Measurements from ENCODE around the gene LAD1. TPM values are rescaled to one million over a fixed set of nuclear protein-coding genes. Genes with fewer than 3 reads are reported as not detected.

The LAD1 gene
- total and polyA plus RNA-seq, 2 experiments from 2014 or later: 63.5 to 64.2 TPM

- no peaks in the 10 kb centered on the region for H3K27me3 ChIP-seq
- no peak overlapping the region for H3K4me2 ChIP-seq
- no peaks in the 10 kb centered on the region for H4K20me1 ChIP-seq (ENCODE audit: insufficient read depth, poor library complexity, severe bottlenecking)
- no peak for DNase-seq (ENCODE audit: low spot score)
- no peak overlapping the region for H2AFZ ChIP-seq
- no peaks in the 10 kb centered on the region for H3K79me2 ChIP-seq
- TF ChIP-seq EZH2phosphoT487 (IDR thresholded peaks at IDR 0.05; ENCODE audit: low read depth, severe bottlenecking, unreplicated experiment) (no peak), CTCF (IDR thresholded peaks at IDR 0.05; ENCODE audit: poor library complexity) (no peak), EZH2 (IDR thresholded peaks at IDR 0.05; ENCODE audit: borderline replicate concordance) (no peak)
- 89% methylated on average over 2 of the region's 2 CpGs for WGBS (ENCODE audit: low lambda C conversion rate, missing lambda C conversion rate)
- no peak overlapping the region for H3K4me3 ChIP-seq
- H3K4me1 ChIP-seq (ENCODE audit: insufficient read depth): peaks cover 3% of the 10 kb centered on the region
- no peaks in the 10 kb centered on the region for H3K9me2 ChIP-seq (replicated peaks; ENCODE audit: insufficient read depth)
- H3K9me3 ChIP-seq (ENCODE audit: low read depth): no peaks in the 10 kb centered on the region
- H3K27ac ChIP-seq: no peak overlapping the region
- H3K36me3 ChIP-seq (replicated peaks; ENCODE audit: insufficient read depth, low read depth): no peaks in the 10 kb centered on the region
Observed at GRCh38 chr1:201424146-201424545, 25.0 kb upstream of the LAD1 start.

GRCh38 chr1:201423655-201424054, 24.5 kb upstream of the LAD1 start:
- Histone ChIP-seq H3K4me2 (no peak overlapping the region), H3K36me3 (replicated peaks; ENCODE audit: insufficient read depth, low read depth) (no peaks in the 10 kb centered on the region), H3K27me3 (no peaks in the 10 kb centered on the region), H4K20me1 (ENCODE audit: insufficient read depth, poor library complexity, severe bottlenecking) (no peaks in the 10 kb centered on the region), H2AFZ (no peak overlapping the region), H3K79me2 (no peaks in the 10 kb centered on the region), H3K4me1 (ENCODE audit: insufficient read depth) (peaks cover 3% of the 10 kb centered on the region), H3K27ac (no peak overlapping the region), H3K9me2 (replicated peaks; ENCODE audit: insufficient read depth) (no peaks in the 10 kb centered on the region), H3K9me3 (ENCODE audit: low read depth) (no peaks in the 10 kb centered on the region), H3K4me3 (no peak overlapping the region)
- no peak for TF ChIP-seq EZH2 (IDR thresholded peaks at IDR 0.05; ENCODE audit: borderline replicate concordance)
- TF ChIP-seq EZH2phosphoT487 (IDR thresholded peaks at IDR 0.05; ENCODE audit: low read depth, severe bottlenecking, unreplicated experiment): no peak
- no peak for TF ChIP-seq CTCF (IDR thresholded peaks at IDR 0.05; ENCODE audit: poor library complexity)
- WGBS (ENCODE audit: low lambda C conversion rate, missing lambda C conversion rate): 92% methylated on average over 6 of the region's 6 CpGs
- no peak for DNase-seq (ENCODE audit: low spot score)

GRCh38 chr1:201422436-201423030, 23.4 kb upstream of the LAD1 start:
- H3K27me3 ChIP-seq: no peaks in the 10 kb centered on the region
- no peak for DNase-seq (ENCODE audit: low spot score)
- H2AFZ ChIP-seq: no peak overlapping the region
- H3K4me3 ChIP-seq: no peak overlapping the region
- no peaks in the 10 kb centered on the region for H3K36me3 ChIP-seq (replicated peaks; ENCODE audit: insufficient read depth, low read depth)
- no peaks in the 10 kb centered on the region for H3K9me3 ChIP-seq (ENCODE audit: low read depth)
- H3K4me1 ChIP-seq (ENCODE audit: insufficient read depth): peaks cover 3% of the 10 kb centered on the region
- H3K79me2 ChIP-seq: no peaks in the 10 kb centered on the region
- H3K27ac ChIP-seq: no peak overlapping the region
- no peak overlapping the region for H3K4me2 ChIP-seq
- no peak for TF ChIP-seq EZH2phosphoT487 (IDR thresholded peaks at IDR 0.05; ENCODE audit: low read depth, severe bottlenecking, unreplicated experiment)
- no peak for TF ChIP-seq CTCF (IDR thresholded peaks at IDR 0.05; ENCODE audit: poor library complexity)
- H4K20me1 ChIP-seq (ENCODE audit: insufficient read depth, poor library complexity, severe bottlenecking): no peaks in the 10 kb centered on the region
- WGBS (ENCODE audit: low lambda C conversion rate, missing lambda C conversion rate): 84% methylated on average over 6 of the region's 6 CpGs
- no peaks in the 10 kb centered on the region for H3K9me2 ChIP-seq (replicated peaks; ENCODE audit: insufficient read depth)

Data from hepatocyte (in vitro differentiated cells).